Erythroblast (primary cell): Measurements from ENCODE around the gene CCDC93.

Experiments used
- DNase-seq, 2 experiments: peaks; one replicate each; lab custom pipeline; 2025; lab: John Stamatoyannopoulos, UW
- GATA1 ChIP-seq: IDR thresholded peaks from 2 replicates; pipeline ENCODE4 v1.6.1; 2011; ENCODE audit warnings: low read depth, mild to moderate bottlenecking, control low read depth, low read length, moderate library complexity
- POLR2A ChIP-seq: IDR thresholded peaks from 2 replicates; pipeline ENCODE4 v1.6.1; 2011; ENCODE audit warnings: mild to moderate bottlenecking, low read length

Gene CCDC93

DNA sequence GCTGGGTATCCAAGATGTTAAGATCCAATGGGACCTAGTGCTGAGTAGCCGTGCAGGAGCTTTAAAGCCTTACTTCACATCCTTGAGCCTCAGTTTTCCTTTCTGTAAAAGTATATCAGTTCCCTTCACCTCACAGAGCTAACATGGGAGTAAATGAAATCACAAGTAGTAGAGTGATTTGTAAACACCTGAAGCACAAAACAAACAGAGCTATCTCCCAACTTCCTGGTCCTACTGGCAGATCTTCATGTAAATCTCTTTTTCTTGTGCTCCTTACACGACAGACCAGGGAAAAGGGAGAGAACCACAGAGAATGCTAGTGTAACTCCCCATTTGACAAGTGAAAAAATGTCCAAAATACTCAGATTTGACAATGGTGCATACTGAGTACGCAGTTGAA, 17.3 kb downstream of the CCDC93 start:
- no peak for DNase-seq
- TF ChIP-seq GATA1: no peak
- TF ChIP-seq POLR2A: no peak

DNA sequence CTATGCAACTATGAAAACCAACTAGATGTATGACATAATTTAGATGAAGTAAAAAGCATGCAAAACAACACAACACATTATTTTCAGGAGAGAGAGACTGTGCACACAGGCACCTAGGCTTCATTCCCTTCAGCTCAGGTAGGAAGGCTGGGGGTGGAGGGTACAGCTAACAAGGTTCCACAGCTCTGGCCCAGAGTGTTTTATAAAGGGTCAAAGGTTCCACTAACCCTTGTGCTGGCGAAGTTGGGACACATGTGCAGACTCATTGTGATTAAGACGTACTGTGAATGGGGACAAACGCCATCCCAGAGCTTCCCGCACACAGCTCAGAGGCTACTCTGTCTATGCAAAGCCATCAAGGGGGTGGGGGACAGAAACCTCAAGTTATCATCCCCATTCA, 19.1 kb downstream of the CCDC93 start:
- DNase-seq: no peak
- no peak for TF ChIP-seq POLR2A
- TF ChIP-seq GATA1: no peak

DNA sequence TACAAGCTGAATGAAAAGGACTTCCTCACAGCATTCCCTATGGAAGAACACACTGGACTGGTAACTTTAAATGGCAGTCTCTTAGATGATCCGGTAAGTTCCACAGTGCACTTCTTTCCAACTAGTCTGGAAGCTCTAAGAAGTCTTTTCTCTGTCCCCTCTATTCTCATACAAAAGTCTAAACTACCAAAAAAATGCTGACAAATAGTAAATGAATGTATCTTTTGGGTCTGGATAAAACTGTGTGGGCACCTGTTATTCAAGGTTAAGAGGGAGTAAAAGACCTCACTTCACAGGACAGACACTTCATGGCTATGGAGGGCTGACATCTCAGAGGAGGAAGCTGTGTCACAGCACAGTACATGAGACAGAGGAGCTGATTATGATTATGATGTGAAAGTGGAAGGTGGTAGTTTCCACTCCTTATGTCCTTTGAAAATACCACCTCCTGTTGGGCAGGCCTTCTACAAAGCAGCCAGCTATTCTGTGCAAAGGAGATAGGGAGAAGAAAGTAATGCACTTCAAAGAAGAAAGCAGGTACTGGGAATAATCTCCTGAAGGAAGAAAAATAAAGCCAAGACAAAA, 23.9 kb downstream of the CCDC93 start:
- TF ChIP-seq POLR2A (no peak), GATA1 (no peak)
- DNase-seq: no peak

DNA sequence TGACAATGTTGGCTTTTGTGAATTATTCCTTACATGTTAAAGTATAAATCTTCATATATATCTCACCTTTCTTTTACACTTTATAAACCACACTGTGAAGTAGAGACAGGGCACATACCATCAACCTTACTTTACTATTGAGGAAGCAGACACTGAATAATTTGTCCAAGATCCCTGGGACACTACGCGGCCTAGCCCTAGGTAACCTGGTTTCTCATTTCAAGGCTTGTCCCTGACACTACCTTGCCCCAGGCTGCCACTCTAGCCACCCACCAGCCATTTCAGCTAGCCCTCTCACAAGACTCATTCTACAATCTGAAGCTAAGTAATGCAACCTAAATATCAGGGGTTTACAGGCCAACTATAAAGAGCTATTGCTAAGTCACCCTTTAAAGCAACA, 26.7 kb downstream of the CCDC93 start:
- TF ChIP-seq GATA1 (no peak), POLR2A (no peak)

DNA sequence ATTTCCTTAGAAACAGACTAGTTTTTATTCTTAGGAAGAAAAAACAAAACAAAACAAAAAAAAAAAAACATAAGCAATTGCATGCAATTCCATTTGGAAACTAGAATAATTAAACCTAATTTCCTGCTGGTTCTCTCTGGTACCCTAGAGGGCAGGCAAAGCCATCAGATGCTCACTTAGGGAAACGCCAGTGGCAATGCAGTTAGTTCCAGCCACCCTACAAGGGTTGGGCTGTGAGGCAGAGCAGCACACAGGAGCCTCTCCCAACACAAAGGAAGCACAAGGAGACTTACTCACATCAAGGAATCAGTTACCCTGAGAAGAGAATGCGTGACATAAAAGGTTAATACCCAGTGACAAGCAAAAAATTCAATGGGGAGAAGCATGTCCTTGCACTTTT, 28.8 kb downstream of the CCDC93 start:
- TF ChIP-seq POLR2A: no peak
- TF ChIP-seq GATA1: no peak
- no peak for DNase-seq

More for the DNA sequence above, 26.7 kb downstream of the CCDC93 start:
- no peak for DNase-seq

DNA sequence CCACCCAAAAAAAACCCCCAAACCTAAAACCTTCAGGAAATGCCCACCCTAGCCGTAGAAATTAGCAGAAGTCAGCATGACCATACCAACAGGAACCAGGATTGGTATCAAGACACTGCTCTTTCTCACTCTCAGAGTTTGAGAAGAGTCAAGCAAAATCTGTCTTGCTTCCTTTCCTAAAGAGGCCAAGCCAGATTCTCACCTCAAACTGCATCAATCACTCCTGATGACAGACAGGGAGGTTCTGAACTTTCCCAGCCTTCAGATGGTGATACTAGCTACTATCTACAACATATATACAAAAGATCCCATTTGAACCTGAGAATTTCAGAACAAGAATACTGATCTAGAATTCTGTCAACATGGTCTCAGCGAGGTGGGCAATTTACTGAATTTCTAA, 29.7 kb downstream of the CCDC93 start:
- TF ChIP-seq POLR2A (no peak), GATA1 (no peak)
- no peak for DNase-seq

DNA sequence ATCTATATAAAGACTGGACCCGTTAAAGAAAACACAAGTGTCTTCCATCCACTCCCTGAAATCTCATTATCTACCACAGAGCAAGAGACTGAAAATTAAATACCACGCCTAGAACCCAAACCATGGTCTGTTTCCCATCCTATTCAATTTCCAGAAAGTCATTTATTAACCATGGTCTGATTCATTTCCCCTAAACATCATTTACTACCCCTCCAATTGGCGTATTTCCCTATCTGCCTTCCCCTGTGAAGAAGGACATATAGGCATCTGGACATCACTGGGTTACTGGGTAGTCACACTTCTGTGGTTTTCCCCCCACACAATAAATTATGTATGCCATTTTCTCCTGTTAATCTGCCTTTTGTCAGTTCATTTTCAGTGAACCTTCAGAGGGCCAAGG, 30.8 kb downstream of the CCDC93 start:
- no peak for DNase-seq
- TF ChIP-seq POLR2A: no peak
- no peak for TF ChIP-seq GATA1

DNA sequence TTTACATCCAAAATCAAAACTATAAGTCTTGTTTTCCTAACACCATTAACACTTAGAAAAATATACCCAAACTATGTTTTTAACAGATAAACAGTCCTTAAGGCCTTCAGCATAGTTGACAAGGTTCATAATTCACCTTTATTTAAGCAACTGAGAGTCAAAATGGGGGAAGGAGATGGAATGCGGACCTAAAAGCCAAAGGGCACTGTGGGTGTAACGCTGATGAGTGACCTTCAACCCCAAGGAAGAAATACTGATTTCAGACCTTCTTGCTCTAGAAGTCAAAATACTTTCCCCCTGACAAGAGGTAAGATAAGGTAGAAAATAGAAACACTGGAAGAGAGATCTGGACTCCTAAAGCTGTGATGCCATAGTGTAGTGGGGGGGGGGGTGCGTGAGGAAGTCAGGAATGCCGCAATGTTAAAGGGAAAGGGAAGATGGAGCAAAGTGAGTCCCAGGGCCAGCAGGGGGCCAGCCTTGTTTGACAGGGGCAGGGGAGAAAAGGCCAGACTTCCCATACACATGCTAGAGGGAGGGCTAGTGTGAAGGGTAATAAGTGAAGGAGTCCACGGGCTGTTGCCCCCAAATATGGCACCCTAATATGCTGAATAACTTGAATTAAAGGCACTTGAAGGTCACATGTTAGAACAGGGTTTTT, 31.4 kb downstream of the CCDC93 start:
- no peak for DNase-seq
- no peak for TF ChIP-seq GATA1
- no peak for TF ChIP-seq POLR2A

DNA sequence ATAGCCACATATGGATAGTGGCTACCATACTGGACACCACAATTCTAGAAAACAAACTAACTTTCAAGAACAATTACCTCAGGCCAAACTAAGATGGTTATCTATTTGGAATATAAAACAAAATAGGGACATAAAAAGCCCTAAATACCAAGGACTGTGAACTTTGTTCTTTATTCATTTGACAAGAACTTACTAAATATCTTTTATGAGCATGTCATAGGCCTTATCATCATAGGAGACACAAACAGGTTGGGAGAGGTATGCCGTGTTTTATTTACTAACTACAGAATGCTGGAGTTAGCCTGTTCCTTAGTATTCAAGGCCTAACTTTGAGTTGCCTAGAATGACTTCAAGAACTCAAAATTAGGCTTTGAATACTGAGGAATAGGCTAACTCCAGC, 32.1 kb downstream of the CCDC93 start:
- no peak for TF ChIP-seq POLR2A
- DNase-seq: no peak

DNA sequence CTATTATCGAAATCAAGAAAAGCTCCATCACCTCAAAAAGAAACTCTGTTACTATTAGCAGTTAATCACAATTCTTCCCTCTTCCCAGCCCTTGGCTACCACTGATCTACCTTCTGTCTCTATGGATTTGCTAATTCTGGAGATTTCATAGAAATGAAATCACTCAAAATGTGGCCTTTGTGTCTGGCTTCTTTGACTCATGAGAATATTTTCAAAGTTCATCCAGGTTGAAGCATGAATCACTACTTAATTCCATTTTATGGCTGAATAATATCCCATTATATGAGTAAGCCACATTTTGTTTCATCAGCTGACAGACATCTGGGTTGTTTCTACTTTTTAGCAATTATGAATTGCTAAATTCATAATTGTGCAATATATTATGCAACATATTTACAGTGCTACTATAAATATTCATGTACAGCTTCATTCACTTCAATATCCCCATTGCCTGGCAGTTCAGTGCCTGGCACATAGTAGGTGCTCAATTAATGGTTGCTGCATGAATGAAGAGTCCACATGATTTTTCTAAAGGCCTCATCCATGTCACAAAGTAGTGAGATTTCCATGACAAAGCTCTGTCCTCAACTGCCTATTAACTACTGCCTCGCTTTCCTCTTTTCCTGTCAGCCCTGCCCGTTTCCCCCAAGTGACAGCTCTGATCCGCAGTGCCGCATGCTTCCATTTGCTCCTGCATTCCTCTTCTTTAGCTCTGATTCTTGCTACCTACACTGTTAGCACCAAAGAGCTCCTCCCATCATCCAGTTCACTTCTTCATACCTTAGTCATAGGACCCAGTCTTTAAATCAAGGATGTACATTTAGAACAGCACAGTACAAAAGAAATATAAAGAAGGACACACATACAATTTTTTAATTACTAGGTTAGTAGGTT, 32.8 kb downstream of the CCDC93 start:
- no peak for DNase-seq
- no peak for TF ChIP-seq POLR2A
- no peak for TF ChIP-seq GATA1

DNA sequence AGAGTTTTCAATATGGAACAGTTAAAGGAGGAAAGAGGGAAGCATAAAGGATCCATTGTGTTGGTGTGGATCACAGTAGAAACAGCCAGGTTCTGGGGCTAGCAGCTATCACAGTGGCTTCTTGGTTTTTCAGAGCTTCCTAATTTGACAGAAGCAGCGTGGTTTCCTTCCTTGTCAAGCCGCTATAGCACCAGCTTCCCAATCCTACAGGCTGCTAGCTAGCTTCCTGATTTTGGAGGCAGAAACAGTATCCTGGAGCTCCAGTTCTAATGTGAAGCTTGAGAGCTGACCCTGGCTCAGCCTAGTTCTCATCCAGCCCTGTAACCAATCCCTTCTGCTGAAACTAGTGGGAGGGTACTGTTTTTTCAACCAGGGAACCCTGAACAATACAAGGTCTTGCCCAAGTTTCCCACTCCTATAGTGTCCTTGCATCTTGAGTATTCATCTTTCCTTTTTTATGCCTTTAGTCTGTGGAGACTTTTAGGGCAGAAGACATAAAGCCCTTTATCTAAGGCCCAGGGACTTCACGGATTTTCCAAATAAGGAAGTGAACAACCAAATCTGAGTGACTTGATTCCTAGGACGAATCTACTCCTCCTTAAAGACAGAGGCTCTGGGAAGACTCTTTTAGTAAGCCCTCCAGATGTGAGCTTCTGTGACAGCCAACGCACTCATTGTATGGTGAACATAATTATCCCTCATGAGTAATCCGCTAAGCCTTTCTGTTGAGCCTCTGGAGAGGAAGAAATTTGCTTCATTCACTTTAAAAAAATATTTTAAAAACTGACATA, 33.8 kb downstream of the CCDC93 start:
- no peak for TF ChIP-seq GATA1
- no peak for TF ChIP-seq POLR2A
- DNase-seq: no peak

DNA sequence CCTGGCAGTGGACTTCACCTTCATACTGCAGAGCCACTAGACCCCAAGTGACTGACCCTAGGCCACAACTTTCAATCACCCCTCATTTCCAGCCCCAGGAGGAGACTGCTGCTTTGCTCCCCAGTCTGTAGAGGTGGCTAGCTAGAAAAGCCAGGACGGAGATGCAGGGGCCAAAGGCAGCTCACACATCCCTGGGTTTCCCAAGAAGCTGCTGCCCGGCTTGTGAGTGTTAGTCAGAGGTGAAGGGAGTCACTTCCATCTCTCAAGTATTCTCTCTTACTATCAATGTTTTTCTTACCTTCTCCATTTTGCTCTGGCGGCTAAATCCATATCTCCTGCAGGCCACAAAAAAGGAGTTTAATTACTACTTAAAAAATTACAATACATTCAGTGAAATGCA, 36.2 kb downstream of the CCDC93 start:
- no peak for TF ChIP-seq GATA1
- no peak for TF ChIP-seq POLR2A
- no peak for DNase-seq

DNA sequence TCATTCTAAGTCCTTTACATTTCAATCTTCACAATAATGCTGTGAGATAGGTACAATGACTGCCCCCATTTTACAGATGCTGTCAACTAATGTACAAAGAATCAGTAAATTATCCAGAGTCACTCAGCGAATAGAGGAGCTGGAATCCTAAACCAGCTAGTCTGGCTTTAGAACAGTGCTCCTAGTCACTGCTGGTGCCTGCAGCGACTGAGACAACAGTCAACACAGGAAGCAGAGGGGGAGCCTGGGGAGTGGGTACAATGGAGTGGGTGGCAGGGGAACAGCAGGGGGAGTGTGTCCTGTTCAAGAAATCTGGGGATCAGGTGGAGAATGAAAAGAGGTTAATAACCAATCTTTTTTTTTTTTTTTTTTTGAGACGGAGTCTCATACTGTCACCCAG, 37.3 kb downstream of the CCDC93 start:
- TF ChIP-seq POLR2A: no peak
- TF ChIP-seq GATA1: no peak
- no peak for DNase-seq
